ENCODE results near the gene ADAMTS9.

The ADAMTS9 gene

DNA sequence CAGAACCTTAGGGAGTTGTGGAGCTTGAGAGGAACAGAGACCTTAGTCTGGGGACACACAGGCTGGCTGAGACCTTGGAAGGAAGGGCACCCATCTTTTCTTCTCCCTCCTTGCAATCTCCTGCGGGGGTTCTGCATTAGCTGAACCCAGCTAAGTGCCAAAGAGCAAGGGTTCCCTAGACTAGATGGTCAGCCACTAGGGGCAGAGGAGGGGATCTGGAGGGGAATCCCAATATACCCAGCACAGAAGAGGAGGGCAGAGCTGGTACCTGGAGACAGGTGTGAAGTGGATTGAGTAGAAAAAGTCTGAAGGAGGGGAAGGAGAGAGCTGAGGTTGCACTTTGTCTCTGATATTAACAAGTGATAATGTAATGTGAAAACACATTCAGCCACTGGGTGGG, 212.8 kb downstream of the ADAMTS9 start:
- Histone ChIP-seq H3K27me3 (ENCODE audit: low read length) (no peaks in the 10 kb centered on the region), H3K9ac (ENCODE audit: low read length) (no peak overlapping the region), H3K27ac (ENCODE audit: low read depth, low read length) (no peak overlapping the region), H3K9me2 (replicated peaks; ENCODE audit: insufficient read depth, low read length) (no peaks in the 10 kb centered on the region), H3K4me3 (ENCODE audit: insufficient read depth, low read length, poor library complexity, severe bottlenecking) (no peak overlapping the region), H3K79me2 (ENCODE audit: insufficient read depth, low read length) (no peaks in the 10 kb centered on the region), H3K36me3 (ENCODE audit: low read length) (no peaks in the 10 kb centered on the region), H3F3A (ENCODE audit: insufficient read depth) (no peaks in the 10 kb centered on the region), H4K20me1 (ENCODE audit: low read depth, low read length) (no peaks in the 10 kb centered on the region), H3K9me3 (ENCODE audit: insufficient read depth, low read length) (no peaks in the 10 kb centered on the region), H2AFZ (ENCODE audit: low read depth, low read length, severe bottlenecking) (no peak overlapping the region), H3K4me2 (ENCODE audit: low read depth, low read length, poor library complexity, severe bottlenecking) (no peak overlapping the region)
- TF ChIP-seq, protein P1, sequence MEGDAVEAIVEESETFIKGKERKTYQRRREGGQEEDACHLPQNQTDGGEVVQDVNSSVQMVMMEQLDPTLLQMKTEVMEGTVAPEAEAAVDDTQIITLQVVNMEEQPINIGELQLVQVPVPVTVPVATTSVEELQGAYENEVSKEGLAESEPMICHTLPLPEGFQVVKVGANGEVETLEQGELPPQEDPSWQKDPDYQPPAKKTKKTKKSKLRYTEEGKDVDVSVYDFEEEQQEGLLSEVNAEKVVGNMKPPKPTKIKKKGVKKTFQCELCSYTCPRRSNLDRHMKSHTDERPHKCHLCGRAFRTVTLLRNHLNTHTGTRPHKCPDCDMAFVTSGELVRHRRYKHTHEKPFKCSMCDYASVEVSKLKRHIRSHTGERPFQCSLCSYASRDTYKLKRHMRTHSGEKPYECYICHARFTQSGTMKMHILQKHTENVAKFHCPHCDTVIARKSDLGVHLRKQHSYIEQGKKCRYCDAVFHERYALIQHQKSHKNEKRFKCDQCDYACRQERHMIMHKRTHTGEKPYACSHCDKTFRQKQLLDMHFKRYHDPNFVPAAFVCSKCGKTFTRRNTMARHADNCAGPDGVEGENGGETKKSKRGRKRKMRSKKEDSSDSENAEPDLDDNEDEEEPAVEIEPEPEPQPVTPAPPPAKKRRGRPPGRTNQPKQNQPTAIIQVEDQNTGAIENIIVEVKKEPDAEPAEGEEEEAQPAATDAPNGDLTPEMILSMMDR (IDR thresholded peaks at IDR 0.05; ENCODE audit: insufficient read depth, low read length, poor library complexity, severe bottlenecking): no peak
- no peak for TF ChIP-seq EZH2phosphoT487 (conservative IDR thresholded peaks at IDR 0.05; ENCODE audit: low read length)

DNA sequence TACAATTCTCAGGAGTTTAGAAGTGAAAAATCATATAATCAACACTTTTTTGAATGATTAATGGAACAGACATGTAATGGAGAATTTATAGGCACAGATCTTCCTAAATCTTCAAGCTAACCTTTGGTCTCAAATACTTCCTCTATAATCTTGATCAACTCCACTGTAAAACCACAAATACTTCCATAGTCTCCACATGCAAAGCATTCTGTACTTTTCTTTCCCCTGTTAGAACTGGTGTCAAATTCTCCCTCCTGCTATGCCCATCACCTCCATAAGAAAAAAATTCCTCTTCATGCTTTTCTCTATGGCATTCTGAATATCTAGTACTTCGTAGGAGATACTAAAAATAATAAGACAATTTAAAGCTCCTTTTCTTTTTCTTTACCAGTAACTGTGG, 214.3 kb downstream of the ADAMTS9 start:
- no peak overlapping the region for H3K4me3 ChIP-seq (ENCODE audit: insufficient read depth, low read length, poor library complexity, severe bottlenecking)
- no peaks in the 10 kb centered on the region for H3K9me3 ChIP-seq (ENCODE audit: insufficient read depth, low read length)
- no peak for TF ChIP-seq EZH2phosphoT487 (conservative IDR thresholded peaks at IDR 0.05; ENCODE audit: low read length)
- TF ChIP-seq, protein P1 (IDR thresholded peaks at IDR 0.05; ENCODE audit: insufficient read depth, low read length, poor library complexity, severe bottlenecking): no peak
- no peak overlapping the region for H3K4me2 ChIP-seq (ENCODE audit: low read depth, low read length, poor library complexity, severe bottlenecking)
- no peak overlapping the region for H3K27ac ChIP-seq (ENCODE audit: low read depth, low read length)
- H3K9ac ChIP-seq (ENCODE audit: low read length): no peak overlapping the region
- H3K9me2 ChIP-seq (replicated peaks; ENCODE audit: insufficient read depth, low read length): no peaks in the 10 kb centered on the region
- no peak overlapping the region for H2AFZ ChIP-seq (ENCODE audit: low read depth, low read length, severe bottlenecking)
- no peaks in the 10 kb centered on the region for H4K20me1 ChIP-seq (ENCODE audit: low read depth, low read length)
- no peaks in the 10 kb centered on the region for H3K27me3 ChIP-seq (ENCODE audit: low read length)
- no peaks in the 10 kb centered on the region for H3K36me3 ChIP-seq (ENCODE audit: low read length)
- H3F3A ChIP-seq (ENCODE audit: insufficient read depth): no peaks in the 10 kb centered on the region
- no peaks in the 10 kb centered on the region for H3K79me2 ChIP-seq (ENCODE audit: insufficient read depth, low read length)

DNA sequence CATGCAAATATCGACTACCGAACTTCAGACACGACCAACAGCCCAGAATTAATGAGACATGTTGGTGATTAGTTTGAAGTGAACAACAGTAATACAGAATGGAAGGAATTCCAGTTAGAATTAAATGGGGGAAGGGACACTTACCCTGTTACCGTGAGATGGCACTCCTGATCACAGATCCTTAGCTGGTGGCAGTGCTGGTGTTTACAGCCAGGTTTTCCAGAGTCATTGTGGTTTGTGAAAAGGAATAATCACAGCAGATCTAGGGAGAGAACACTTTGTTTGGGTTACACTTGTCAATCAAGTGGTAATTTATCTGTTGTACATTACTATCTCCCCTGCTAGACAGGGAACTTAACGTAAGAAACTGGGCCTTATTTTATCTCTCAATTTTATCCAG, 217.4 kb downstream of the ADAMTS9 start:
- Histone ChIP-seq H3K9me3 (ENCODE audit: insufficient read depth, low read length) (no peaks in the 10 kb centered on the region), H3K27ac (ENCODE audit: low read depth, low read length) (no peak overlapping the region), H3K9me2 (replicated peaks; ENCODE audit: insufficient read depth, low read length) (no peaks in the 10 kb centered on the region), H3K36me3 (ENCODE audit: low read length) (no peaks in the 10 kb centered on the region), H3K4me2 (ENCODE audit: low read depth, low read length, poor library complexity, severe bottlenecking) (no peak overlapping the region), H2AFZ (ENCODE audit: low read depth, low read length, severe bottlenecking) (no peak overlapping the region), H3K27me3 (ENCODE audit: low read length) (no peaks in the 10 kb centered on the region), H3K4me3 (ENCODE audit: insufficient read depth, low read length, poor library complexity, severe bottlenecking) (no peak overlapping the region), H3F3A (ENCODE audit: insufficient read depth) (no peaks in the 10 kb centered on the region), H3K79me2 (ENCODE audit: insufficient read depth, low read length) (no peaks in the 10 kb centered on the region), H3K9ac (ENCODE audit: low read length) (no peak overlapping the region), H4K20me1 (ENCODE audit: low read depth, low read length) (no peaks in the 10 kb centered on the region)
- TF ChIP-seq, protein P1 (IDR thresholded peaks at IDR 0.05; ENCODE audit: insufficient read depth, low read length, poor library complexity, severe bottlenecking): no peak
- TF ChIP-seq EZH2phosphoT487 (conservative IDR thresholded peaks at IDR 0.05; ENCODE audit: low read length): no peak

Measured in SU-DHL-6 (cell line).